ENCODE results near the gene UAP1.
"Not testable (repeated sequence)": the region's sequence is repeated elsewhere in the genome, so short reads cannot be mapped to it uniquely, and the experiment has no call there.

UAP1 gene

DNA sequence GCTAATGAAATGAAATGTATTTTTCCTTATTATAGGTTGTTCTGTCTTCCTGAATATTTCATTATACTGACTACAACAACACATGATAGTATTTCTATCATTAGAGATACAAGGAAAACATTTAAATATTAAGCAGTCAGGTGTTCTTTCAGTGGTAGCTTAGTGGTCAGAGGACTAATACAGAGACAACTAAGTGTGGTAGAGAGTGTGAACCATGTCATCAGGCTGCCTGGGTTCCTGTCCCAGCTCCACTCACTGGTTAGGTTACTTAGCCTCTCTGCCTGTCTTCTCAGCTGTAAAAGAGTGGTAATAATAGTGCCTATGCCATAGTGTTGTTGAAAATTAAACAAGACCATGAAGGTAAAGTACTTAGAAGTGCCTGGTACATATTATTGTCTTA lies 3.9 kb downstream of the UAP1 start:
- TF ChIP-seq, protein P1, sequence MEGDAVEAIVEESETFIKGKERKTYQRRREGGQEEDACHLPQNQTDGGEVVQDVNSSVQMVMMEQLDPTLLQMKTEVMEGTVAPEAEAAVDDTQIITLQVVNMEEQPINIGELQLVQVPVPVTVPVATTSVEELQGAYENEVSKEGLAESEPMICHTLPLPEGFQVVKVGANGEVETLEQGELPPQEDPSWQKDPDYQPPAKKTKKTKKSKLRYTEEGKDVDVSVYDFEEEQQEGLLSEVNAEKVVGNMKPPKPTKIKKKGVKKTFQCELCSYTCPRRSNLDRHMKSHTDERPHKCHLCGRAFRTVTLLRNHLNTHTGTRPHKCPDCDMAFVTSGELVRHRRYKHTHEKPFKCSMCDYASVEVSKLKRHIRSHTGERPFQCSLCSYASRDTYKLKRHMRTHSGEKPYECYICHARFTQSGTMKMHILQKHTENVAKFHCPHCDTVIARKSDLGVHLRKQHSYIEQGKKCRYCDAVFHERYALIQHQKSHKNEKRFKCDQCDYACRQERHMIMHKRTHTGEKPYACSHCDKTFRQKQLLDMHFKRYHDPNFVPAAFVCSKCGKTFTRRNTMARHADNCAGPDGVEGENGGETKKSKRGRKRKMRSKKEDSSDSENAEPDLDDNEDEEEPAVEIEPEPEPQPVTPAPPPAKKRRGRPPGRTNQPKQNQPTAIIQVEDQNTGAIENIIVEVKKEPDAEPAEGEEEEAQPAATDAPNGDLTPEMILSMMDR (IDR thresholded peaks at IDR 0.05; ENCODE audit: low read depth, low read length), result no peak
- no peak overlapping the region for H3K4me3 ChIP-seq (ENCODE audit: low read depth, low read length)
- no peaks in the 10 kb centered on the region for H3K9me3 ChIP-seq (ENCODE audit: severe bottlenecking)
- no peak for DNase-seq
- H3K27ac ChIP-seq, result no peak overlapping the region
- no peaks in the 10 kb centered on the region for H3K27me3 ChIP-seq (ENCODE audit: insufficient read depth, low read depth, severe bottlenecking)
- H3K36me3 ChIP-seq, result peaks cover 40% of the 10 kb centered on the region

DNA sequence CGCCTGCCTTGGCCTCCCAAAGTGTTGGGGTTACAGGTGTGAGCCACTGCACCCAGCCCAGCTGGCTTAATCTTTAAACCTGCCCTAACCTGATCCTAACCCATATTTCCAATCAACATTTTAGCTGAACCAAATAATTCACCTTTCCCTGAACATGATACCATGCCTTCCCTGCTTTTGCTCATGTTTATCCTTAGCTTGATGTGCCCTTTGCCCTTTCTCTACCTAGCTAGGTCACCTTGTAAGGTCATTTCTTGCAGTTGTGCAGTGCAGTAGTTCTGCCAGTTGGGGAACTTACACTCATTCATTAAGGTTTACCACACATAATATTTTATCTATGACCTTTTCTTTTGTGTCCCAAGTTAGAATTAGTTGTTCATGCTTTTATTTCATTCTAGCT lies 5.3 kb downstream of the UAP1 start:
- no peaks in the 10 kb centered on the region for H3K27me3 ChIP-seq (ENCODE audit: insufficient read depth, low read depth, severe bottlenecking)
- TF ChIP-seq, protein P1 (IDR thresholded peaks at IDR 0.05; ENCODE audit: low read depth, low read length), result no peak
- H3K9me3 ChIP-seq (ENCODE audit: severe bottlenecking), result no peaks in the 10 kb centered on the region
- DNase-seq, result no peak
- no peak overlapping the region for H3K27ac ChIP-seq
- H3K4me3 ChIP-seq (ENCODE audit: low read depth, low read length), result no peak overlapping the region
- H3K36me3 ChIP-seq, result peaks cover 45% of the 10 kb centered on the region

GRCh38 chr1:162568802-162569201 lies 7.3 kb downstream of the UAP1 start:
- no peaks in the 10 kb centered on the region for H3K27me3 ChIP-seq (ENCODE audit: insufficient read depth, low read depth, severe bottlenecking)
- peaks cover 46% of the 10 kb centered on the region for H3K36me3 ChIP-seq
- TF ChIP-seq, protein P1 (IDR thresholded peaks at IDR 0.05; ENCODE audit: low read depth, low read length), result no peak
- DNase-seq, result no peak
- H3K27ac ChIP-seq, result no peak overlapping the region
- no peaks in the 10 kb centered on the region for H3K9me3 ChIP-seq (ENCODE audit: severe bottlenecking)
- H3K4me3 ChIP-seq (ENCODE audit: low read depth, low read length), result no peak overlapping the region

DNA sequence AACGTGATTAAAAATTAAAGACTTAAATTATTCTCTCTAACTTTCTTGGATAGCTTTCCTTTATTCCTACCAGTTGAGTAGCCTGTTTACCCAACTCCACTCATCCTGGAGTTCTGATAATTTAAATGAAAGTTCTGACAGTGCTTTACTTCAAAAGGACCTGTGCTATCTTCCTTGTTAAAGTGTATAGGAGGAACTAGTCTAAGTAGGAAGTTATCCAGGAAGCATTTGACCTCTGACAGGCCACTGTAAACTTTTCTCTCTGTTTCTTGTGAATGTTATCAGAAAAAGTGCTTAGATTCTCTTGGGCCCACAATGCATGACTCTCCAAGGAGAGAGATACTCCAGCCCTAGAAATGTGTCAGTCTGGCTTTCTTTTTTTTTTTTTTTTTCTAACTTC lies 9.2 kb downstream of the UAP1 start:
- Histone ChIP-seq H3K36me3 (peaks cover 46% of the 10 kb centered on the region), H3K27ac (no peak overlapping the region), H3K9me3 (ENCODE audit: severe bottlenecking) (no peaks in the 10 kb centered on the region), H3K4me3 (ENCODE audit: low read depth, low read length) (no peak overlapping the region), H3K27me3 (ENCODE audit: insufficient read depth, low read depth, severe bottlenecking) (no peaks in the 10 kb centered on the region)
- TF ChIP-seq, protein P1 (IDR thresholded peaks at IDR 0.05; ENCODE audit: low read depth, low read length), result no peak
- no peak for DNase-seq

DNA sequence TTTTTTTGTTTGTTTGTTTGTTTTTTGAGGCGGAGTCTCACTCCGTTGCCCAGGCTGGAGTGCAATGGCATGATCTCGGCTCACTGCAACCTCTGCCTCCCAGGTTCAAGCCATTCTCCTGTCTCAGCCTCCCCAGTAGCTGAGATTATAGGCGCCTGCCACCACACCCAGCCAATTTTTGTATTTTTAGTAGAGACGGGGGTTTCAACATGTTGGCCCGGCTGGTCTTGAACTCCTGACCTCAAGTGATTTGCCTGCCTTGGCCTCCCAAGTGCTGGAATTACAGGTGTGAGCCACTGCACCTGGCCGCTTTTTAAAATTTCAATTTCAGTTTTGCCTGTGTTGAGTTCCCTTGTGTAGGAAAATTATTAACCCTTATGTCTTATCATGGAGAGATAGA lies 9.6 kb downstream of the UAP1 start:
- peaks cover 43% of the 10 kb centered on the region for H3K36me3 ChIP-seq
- not testable (repeated sequence) for H3K9me3 ChIP-seq (ENCODE audit: severe bottlenecking); H3K27ac ChIP-seq; H3K27me3 ChIP-seq (ENCODE audit: insufficient read depth, low read depth, severe bottlenecking); H3K4me3 ChIP-seq (ENCODE audit: low read depth, low read length); DNase-seq

GRCh38 chr1:162571696-162572095 lies 10.2 kb downstream of the UAP1 start:
- no peak for DNase-seq
- Histone ChIP-seq H3K4me3 (ENCODE audit: low read depth, low read length) (no peak overlapping the region), H3K27ac (no peak overlapping the region), H3K27me3 (ENCODE audit: insufficient read depth, low read depth, severe bottlenecking) (no peaks in the 10 kb centered on the region), H3K9me3 (ENCODE audit: severe bottlenecking) (no peaks in the 10 kb centered on the region), H3K36me3 (peaks cover 41% of the 10 kb centered on the region)
- TF ChIP-seq, protein P1 (IDR thresholded peaks at IDR 0.05; ENCODE audit: low read depth, low read length), result no peak

Measured in WERI-Rb-1 (cell line).